ENCODE data around the gene HES5.

The HES5 gene

GRCh38 chr1:2499260-2499659, 30.8 kb downstream of the HES5 start:
- DNase-seq (ENCODE audit: low read depth) = no peak
- H3K4me3 ChIP-seq (ENCODE audit: control insufficient read depth, low read depth, low read length) = no peak overlapping the region
- TF ChIP-seq CTCF (IDR thresholded peaks at IDR 0.05; ENCODE audit: control insufficient read depth, insufficient read depth, low read depth, low read length, missing control alignments) = no peak

- H3K4me3 ChIP-seq (ENCODE audit: control insufficient read depth, low read depth, low read length) = no peak overlapping the region
- no peak for TF ChIP-seq CTCF (IDR thresholded peaks at IDR 0.05; ENCODE audit: control insufficient read depth, insufficient read depth, low read depth, low read length, missing control alignments)
- no peak for DNase-seq (ENCODE audit: low read depth)
Observed at GRCh38 chr1:2498648-2499047, 31.4 kb downstream of the HES5 start.

GRCh38 chr1:2497891-2498290, 32.2 kb downstream of the HES5 start:
- no peak for TF ChIP-seq CTCF (IDR thresholded peaks at IDR 0.05; ENCODE audit: control insufficient read depth, insufficient read depth, low read depth, low read length, missing control alignments)

GRCh38 chr1:2496746-2497145, 33.3 kb downstream of the HES5 start:
- no peak for TF ChIP-seq CTCF (IDR thresholded peaks at IDR 0.05; ENCODE audit: control insufficient read depth, insufficient read depth, low read depth, low read length, missing control alignments)
- H3K4me3 ChIP-seq (ENCODE audit: control insufficient read depth, low read depth, low read length) = no peak overlapping the region
- DNase-seq (ENCODE audit: low read depth) = no peak

More at GRCh38 chr1:2497891-2498290, 32.2 kb downstream of the HES5 start:
- DNase-seq (ENCODE audit: low read depth) = no peak
- H3K4me3 ChIP-seq (ENCODE audit: control insufficient read depth, low read depth, low read length) = no peak overlapping the region

GRCh38 chr1:2496087-2496622, 33.9 kb downstream of the HES5 start:
- no peak overlapping the region for H3K4me3 ChIP-seq (ENCODE audit: control insufficient read depth, low read depth, low read length)
- no peak for TF ChIP-seq CTCF (IDR thresholded peaks at IDR 0.05; ENCODE audit: control insufficient read depth, insufficient read depth, low read depth, low read length, missing control alignments)
- DNase-seq (ENCODE audit: low read depth) = no peak

- no peak for TF ChIP-seq CTCF (IDR thresholded peaks at IDR 0.05; ENCODE audit: control insufficient read depth, insufficient read depth, low read depth, low read length, missing control alignments)
- no peak overlapping the region for H3K4me3 ChIP-seq (ENCODE audit: control insufficient read depth, low read depth, low read length)
- no peak for DNase-seq (ENCODE audit: low read depth)
Observed at GRCh38 chr1:2495546-2495945, 34.5 kb downstream of the HES5 start.

GRCh38 chr1:2495026-2495425, 35.0 kb downstream of the HES5 start:
- H3K4me3 ChIP-seq (ENCODE audit: control insufficient read depth, low read depth, low read length) = no peak overlapping the region
- no peak for TF ChIP-seq CTCF (IDR thresholded peaks at IDR 0.05; ENCODE audit: control insufficient read depth, insufficient read depth, low read depth, low read length, missing control alignments)
- no peak for DNase-seq (ENCODE audit: low read depth)

Data from AG09309 (cell line).